Activated T-helper 17 cell treated with anti-CD3 and anti-CD28 coated beads, Interleukin-2, amount 50 U/mL, for 72 hours (primary cell): ENCODE results near the gene GNB1. TPM values are rescaled to one million over a fixed set of nuclear protein-coding genes. Genes with fewer than 3 reads are reported as not detected.

Experiments used
- ATAC-seq: fragments of 150-1000 bp; cut with Tn5 transposase; replicated peaks from 2 replicates; pipeline ENCODE4 v1.10.0; 2021; ENCODE audit warnings: mild to moderate bottlenecking, moderate library complexity
- H3K27ac Mint-ChIP-seq: one replicate; pipeline ENCODE4 v1.8.0; 2022; ENCODE audit warnings: mixed read lengths
- H3K27me3 Mint-ChIP-seq: one replicate; pipeline ENCODE4 v1.8.0; 2022; ENCODE audit warnings: mixed read lengths
- H3K36me3 Mint-ChIP-seq: one replicate; pipeline ENCODE4 v1.8.0; 2022; ENCODE audit warnings: low read depth, mild to moderate bottlenecking, mixed read lengths
- H3K4me1 Mint-ChIP-seq: one replicate; pipeline ENCODE4 v1.8.0; 2022; ENCODE audit warnings: mixed read lengths
- H3K4me3 Mint-ChIP-seq: one replicate; pipeline ENCODE4 v1.8.0; 2022; ENCODE audit warnings: mild to moderate bottlenecking, mixed read lengths
- H3K9me3 Mint-ChIP-seq: one replicate; pipeline ENCODE4 v1.8.0; 2022; ENCODE audit warnings: mixed read lengths
- total RNA-seq, 2 donors: library from RNA; stranded (reverse); gene quantifications; one replicate each; pipeline ENCODE4 v1.2.3, GENCODE V29; 2022

Gene GNB1
- total RNA-seq, 2 donors from 2014 or later = 266 to 410 TPM

DNA sequence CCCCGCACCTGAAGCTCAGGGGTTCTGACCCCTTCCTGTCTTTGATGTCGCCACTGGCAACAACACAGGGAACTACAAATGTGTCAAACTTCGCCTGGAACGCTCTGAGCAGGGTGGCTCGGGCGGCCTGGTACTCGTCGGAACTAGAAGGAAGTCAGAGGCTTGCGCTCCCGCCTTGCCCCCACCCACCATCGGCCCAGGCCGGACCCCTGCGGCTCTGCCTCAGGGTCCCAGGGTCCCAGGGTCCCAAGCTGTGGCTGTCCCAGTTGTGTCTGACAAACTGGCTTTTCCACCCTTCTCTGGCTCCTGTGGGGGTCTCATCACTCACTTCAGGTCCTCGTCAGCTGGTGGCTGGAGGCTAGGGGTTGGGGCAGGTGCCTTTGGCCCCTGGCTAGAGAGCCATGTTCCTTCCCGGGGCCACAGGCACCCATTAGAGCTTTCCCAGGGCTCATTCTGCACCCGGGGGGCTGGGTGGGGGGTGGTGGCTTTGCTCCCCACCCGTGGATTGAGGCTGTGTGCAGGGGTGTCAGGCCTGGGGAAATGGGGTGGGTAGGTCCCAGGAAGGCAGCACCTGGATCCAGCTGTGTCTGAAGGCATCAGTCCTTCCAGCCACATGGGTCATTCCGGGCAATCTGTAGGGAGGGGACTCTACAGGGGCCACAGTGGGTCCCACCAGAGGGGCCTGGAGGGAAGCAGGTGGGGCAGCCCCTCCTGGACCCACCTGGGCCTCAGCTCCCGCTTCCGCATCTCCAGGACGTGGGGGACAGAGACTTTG is 36.2 kb upstream of the GNB1 start:
- H3K9me3 Mint-ChIP-seq = no peaks in the 10 kb centered on the region
- no peak overlapping the region for H3K4me3 Mint-ChIP-seq
- H3K27ac Mint-ChIP-seq = no peak overlapping the region
- no peaks in the 10 kb centered on the region for H3K36me3 Mint-ChIP-seq
- ATAC-seq = no peak
- H3K27me3 Mint-ChIP-seq = no peaks in the 10 kb centered on the region
- H3K4me1 Mint-ChIP-seq = no peaks in the 10 kb centered on the region

DNA sequence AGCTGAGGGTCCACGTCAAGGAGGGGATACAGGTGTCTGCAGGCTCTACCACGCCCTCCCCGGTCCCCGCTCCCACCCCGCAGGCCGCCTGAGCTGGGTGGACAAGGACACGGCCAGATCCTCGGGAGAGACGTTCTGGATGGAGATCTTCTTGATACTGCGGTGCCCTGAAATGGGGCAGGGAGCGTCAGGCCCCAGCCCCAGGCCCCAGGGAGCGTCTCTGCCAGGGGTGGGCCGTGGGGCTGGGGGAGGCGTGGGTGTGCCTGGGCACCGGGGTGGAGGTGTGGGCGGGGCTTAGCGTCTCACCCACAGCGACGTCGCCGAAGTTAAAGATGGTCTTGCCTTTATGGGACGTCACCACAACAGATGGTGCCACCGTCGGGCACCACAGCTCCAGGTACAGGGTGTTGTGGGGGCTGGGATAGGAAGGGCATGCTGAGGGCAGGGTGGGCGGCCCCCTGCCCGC is 35.5 kb upstream of the GNB1 start:
- H3K4me1 Mint-ChIP-seq = no peaks in the 10 kb centered on the region
- ATAC-seq = no peak
- no peak overlapping the region for H3K4me3 Mint-ChIP-seq
- no peak overlapping the region for H3K27ac Mint-ChIP-seq
- H3K36me3 Mint-ChIP-seq = no peaks in the 10 kb centered on the region
- H3K9me3 Mint-ChIP-seq = no peaks in the 10 kb centered on the region
- H3K27me3 Mint-ChIP-seq = no peaks in the 10 kb centered on the region

DNA sequence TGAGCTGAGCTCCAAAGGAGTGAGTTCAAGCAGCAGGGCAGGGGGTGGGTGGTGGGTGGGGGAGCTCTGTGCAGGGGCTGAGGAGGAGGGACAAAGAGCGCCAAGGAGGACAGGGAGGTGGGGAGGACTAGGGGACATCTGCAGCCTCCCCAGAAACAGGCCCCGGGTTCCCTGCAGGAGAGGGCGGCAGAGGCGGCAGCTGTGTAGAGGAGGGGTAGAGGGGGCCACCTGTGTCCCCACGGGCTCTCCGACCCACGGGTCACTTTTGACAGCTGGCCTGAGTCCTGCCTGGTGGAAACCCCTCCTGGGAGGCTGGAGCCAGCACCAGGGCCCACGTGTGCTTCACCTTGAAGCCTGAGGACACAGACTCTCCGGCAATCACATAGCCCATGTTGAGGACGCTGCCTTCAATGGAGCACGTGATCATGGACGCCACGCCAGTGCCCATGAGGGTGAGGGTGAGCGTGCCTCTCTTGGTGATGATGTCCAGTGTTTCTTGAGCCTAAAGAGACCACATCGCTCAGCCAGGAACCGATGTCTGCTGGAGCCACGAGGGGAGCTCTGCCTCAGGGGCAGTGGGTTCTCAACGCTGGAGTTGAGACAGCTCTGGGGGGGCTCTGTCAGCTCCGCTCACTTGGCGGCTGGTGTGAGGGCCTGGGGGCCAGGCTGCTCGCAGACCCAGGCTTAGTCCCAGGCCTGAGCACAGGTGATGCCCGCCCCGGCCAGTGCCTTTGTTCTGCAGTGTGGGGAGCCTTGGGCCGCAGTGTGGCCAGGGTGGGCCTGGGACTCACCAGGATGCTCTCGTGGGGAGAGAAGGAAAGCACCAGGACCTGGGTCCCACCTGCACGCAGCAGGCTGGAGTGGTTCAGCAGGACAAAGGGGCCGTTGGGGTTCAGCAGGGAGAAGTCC is 34.8 kb upstream of the GNB1 start:
- Mint-ChIP-seq H3K4me3 (no peak overlapping the region), H3K9me3 (no peaks in the 10 kb centered on the region), H3K27ac (no peak overlapping the region), H3K36me3 (no peaks in the 10 kb centered on the region), H3K4me1 (no peaks in the 10 kb centered on the region), H3K27me3 (no peaks in the 10 kb centered on the region)
- no peak for ATAC-seq

DNA sequence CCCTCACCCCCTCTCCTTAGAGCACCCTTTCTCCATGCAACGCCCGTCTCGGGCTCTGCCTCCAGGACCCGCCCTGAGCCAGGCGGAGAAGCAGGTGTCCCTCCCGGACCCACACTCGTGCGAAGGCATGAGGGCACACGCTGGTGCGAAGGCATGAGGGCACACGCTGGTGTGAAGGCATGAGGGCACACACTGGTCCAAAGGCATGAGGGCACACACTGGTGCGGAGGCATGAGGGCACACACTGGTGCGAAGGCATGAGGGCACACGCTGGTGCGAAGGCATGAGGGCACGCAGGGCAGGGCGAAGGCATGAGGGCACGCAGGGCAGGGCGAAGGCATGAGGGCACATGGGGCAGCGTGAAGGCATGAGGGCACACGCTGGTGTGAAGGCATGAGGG is 34.0 kb upstream of the GNB1 start:
- H3K27me3 Mint-ChIP-seq = no peaks in the 10 kb centered on the region
- no peak for ATAC-seq
- no peak overlapping the region for H3K27ac Mint-ChIP-seq
- H3K36me3 Mint-ChIP-seq = no peaks in the 10 kb centered on the region
- H3K9me3 Mint-ChIP-seq = no peaks in the 10 kb centered on the region
- H3K4me3 Mint-ChIP-seq = no peak overlapping the region
- no peaks in the 10 kb centered on the region for H3K4me1 Mint-ChIP-seq

DNA sequence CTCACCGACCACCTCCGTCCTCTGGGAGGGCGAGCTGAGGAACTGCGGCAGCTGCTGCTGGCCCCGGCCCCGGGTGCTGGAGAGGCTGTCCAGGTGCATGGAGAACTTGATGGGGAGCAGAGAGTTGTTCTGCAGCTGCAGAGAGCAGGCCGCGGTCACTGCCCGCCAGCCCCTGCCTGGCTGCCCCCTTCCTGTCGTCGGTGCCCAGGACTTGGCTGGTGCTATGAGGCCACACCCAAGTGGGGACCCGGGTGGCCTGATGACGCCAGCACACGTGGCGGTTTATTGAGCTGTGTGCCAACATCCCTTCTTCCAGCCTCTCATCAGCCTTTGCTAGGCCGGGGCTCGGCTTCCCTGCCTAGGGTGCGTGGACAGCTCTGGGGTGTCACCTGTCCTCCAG is 33.5 kb upstream of the GNB1 start:
- H3K27ac Mint-ChIP-seq = no peak overlapping the region
- no peaks in the 10 kb centered on the region for H3K9me3 Mint-ChIP-seq
- ATAC-seq = no peak
- no peak overlapping the region for H3K4me3 Mint-ChIP-seq
- no peaks in the 10 kb centered on the region for H3K27me3 Mint-ChIP-seq
- H3K4me1 Mint-ChIP-seq = no peaks in the 10 kb centered on the region
- H3K36me3 Mint-ChIP-seq = no peaks in the 10 kb centered on the region

DNA sequence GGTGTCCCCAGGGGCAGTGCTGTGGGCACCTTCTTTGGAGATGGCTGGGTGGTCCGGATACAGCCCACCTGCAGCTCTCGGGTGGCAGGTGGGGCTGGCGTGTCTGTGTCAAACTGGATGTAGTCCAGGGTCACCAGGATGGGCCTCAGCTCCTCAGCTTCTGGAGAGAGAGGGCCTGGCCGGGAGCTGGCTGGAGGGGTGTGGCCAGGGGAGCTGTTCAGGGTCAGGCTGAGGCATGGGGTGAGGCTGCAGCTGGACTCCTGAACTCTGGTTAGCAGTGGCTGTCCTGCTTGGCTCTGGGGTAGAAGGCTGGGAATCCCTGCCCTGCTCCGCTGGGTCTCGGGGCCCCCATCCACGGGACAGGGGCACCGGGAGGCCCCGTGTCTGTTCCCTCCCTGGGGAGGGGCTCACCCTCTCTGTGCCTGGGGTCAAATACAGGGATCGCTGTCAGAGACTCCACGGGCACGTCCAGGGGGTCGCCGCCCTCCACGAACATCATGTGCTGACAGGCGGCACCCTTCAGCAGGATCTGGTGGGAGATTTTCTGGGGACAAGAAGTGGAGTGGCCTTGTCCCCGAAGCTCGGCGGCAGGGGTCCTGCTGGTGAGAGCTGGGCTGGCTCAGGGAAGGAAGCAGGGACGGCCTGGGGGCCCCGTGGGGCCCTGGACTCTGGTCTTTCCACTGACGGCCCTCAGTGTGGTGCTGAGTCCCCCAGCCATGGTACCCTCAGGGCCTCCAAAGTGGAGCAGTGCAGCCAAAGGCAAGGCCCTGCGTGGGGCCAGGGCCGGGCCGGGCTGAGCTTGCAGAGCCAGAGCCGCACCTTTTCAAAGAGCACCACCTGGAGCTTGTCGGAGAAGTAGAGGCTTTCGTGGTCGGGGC is 32.3 kb upstream of the GNB1 start:
- no peaks in the 10 kb centered on the region for H3K4me1 Mint-ChIP-seq
- H3K36me3 Mint-ChIP-seq = no peaks in the 10 kb centered on the region
- no peaks in the 10 kb centered on the region for H3K9me3 Mint-ChIP-seq
- no peak overlapping the region for H3K27ac Mint-ChIP-seq
- no peak for ATAC-seq
- no peaks in the 10 kb centered on the region for H3K27me3 Mint-ChIP-seq
- no peak overlapping the region for H3K4me3 Mint-ChIP-seq

DNA sequence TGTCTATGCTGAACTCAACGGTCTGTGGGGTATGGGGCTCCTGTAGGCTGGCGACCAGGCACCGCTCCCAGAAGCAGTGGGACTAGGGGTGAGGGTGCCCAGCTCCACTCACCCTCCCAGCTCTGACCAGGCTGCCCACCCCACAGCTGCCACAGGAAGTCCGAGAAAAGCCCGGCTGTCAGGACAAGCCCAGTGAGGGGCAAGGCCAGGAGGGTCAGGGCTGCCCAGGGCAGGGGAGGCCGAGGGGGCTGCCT is 31.7 kb upstream of the GNB1 start:
- no peak for ATAC-seq
- H3K4me3 Mint-ChIP-seq = no peak overlapping the region
- no peaks in the 10 kb centered on the region for H3K27me3 Mint-ChIP-seq
- no peaks in the 10 kb centered on the region for H3K4me1 Mint-ChIP-seq
- no peak overlapping the region for H3K27ac Mint-ChIP-seq
- H3K36me3 Mint-ChIP-seq = no peaks in the 10 kb centered on the region
- H3K9me3 Mint-ChIP-seq = no peaks in the 10 kb centered on the region

DNA sequence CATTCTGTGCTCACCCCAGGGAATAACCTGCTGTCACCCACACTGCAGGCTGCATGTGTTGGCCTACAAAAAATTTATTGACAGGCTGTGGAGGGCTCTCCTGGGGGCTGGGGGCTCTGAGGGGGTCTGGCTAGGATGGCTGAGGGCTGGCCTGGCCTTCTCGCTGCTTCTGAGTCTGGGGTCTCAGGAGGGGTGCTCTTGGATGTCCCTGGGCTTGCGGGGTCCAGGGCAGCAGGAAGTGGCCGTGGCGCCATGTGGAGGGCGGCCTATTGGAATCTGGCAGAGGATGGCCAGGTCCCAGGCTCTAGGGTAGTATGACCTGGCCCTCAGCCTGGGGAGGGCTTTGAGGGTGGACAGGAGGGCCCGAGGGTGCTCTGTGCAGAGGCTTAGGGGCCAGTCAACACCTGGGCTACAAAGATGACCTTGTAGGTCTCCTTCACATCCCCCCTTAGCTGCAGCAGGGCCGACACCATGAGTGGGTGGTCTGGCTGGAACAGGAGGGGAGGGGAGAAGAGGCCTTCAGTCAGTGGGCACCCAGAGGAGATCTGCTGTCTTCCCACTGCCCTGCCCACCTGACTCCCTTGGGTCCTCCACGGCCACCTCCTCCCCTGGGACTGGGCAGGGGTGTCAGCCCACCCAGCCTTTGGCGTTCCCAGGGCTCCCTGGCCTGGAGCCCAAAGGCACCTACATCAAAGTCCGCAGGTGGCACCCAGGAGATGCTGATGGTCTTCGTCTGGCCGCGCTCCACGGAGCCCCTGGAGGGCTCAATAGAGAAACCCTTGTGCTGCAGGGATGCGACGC is 31.2 kb upstream of the GNB1 start:
- H3K36me3 Mint-ChIP-seq = no peaks in the 10 kb centered on the region
- no peak for ATAC-seq
- H3K4me3 Mint-ChIP-seq = no peak overlapping the region
- H3K27me3 Mint-ChIP-seq = no peaks in the 10 kb centered on the region
- H3K4me1 Mint-ChIP-seq = no peaks in the 10 kb centered on the region
- H3K9me3 Mint-ChIP-seq = no peaks in the 10 kb centered on the region
- no peak overlapping the region for H3K27ac Mint-ChIP-seq

DNA sequence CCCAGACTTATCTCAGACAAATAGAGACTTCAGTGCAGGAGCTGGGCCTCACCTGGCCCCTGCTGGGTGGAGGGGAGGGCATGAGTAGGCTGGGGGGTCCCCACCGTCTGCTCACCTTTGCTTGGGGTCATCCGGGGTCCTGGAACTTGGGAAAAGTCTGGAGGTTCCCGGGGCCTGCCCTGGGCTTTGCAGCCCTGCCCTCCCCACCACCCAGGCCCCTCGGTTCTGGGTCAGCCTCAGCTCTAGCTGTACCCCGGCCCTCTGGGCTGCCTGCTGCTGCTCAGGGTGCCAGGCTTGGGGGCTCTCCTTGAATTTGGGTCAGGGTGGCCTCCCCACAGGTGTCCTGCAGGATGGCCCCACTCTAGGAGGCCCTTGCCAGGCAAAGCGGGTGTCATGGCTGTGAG is 30.6 kb upstream of the GNB1 start:
- Mint-ChIP-seq H3K9me3 (no peaks in the 10 kb centered on the region), H3K4me3 (no peak overlapping the region), H3K27me3 (no peaks in the 10 kb centered on the region), H3K27ac (no peak overlapping the region), H3K36me3 (no peaks in the 10 kb centered on the region), H3K4me1 (no peaks in the 10 kb centered on the region)
- ATAC-seq = no peak

DNA sequence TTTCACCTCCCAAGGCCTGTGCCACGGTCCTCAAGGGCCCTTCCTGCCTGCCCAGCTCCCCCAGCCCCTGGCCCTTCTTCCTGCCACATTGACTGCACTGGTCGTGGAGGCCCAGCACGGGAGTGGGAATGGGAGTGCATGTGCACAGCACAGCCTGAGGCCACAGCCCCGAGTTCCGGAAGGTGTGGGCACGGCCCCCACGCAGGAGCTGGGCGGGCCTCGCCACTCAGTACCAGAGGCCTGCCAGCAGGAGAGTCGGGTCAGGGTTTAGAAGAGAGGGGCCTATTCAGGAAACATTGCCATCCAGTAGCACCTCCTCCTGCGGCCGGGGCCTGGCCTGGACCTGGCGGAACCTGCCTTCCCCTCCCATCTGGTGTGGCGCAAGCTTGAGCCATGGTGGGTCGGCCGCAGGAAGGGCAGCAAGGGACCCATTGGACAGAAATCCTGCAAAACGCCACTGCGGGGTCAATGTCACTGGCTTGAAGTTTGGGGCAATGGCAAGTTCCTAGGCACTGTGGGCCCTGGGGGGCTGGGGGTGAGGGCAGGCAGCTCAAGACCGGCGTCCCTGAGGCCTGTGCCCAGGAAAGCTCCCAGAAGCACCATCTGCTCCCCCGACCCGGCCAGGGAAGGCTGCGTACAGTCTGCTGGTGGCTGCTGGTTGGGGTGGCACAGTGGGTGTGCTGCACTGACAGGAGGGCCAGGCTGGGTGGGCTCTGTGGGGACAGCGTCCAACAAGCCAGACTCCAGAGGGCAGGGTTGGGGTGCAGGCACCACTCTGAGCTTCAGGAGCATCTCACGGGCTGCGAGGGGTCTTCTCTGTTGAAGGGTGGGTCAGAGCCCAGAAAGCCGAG is 29.9 kb upstream of the GNB1 start:
- ATAC-seq = no peak
- no peaks in the 10 kb centered on the region for H3K4me1 Mint-ChIP-seq
- peak overlapping the region; percentile 22 for H3K4me3 Mint-ChIP-seq
- H3K27me3 Mint-ChIP-seq = no peaks in the 10 kb centered on the region
- H3K9me3 Mint-ChIP-seq = no peaks in the 10 kb centered on the region
- H3K27ac Mint-ChIP-seq = no peak overlapping the region
- H3K36me3 Mint-ChIP-seq = no peaks in the 10 kb centered on the region

DNA sequence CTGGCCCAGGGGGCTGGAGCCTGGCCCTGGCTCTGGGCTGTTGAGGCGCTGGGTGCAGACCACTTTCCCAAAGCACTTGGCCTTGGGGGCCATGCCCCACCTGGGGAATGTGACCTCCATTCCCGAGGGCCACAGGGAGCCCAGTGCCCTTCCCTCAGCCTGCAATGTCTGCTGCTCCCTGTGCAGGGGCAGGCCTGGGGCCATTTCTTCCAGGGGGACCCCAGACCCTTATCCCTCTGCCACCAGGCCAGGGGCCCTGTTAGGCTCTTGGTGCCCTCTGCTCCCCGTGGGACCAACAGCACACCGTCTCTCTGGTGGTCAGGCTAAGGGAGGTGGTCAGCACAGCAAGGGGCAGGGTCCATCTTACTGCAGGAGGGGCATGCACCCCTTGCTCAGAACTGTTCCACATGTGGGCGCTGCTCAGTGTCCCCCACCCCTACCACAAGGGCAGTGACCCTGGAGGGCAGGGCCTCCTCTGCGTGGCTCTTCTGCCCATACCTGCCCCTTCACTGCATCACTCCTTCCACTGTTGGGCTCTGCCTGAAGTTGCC is 29.2 kb upstream of the GNB1 start:
- peak overlapping the region; percentile 22 for H3K4me3 Mint-ChIP-seq

DNA sequence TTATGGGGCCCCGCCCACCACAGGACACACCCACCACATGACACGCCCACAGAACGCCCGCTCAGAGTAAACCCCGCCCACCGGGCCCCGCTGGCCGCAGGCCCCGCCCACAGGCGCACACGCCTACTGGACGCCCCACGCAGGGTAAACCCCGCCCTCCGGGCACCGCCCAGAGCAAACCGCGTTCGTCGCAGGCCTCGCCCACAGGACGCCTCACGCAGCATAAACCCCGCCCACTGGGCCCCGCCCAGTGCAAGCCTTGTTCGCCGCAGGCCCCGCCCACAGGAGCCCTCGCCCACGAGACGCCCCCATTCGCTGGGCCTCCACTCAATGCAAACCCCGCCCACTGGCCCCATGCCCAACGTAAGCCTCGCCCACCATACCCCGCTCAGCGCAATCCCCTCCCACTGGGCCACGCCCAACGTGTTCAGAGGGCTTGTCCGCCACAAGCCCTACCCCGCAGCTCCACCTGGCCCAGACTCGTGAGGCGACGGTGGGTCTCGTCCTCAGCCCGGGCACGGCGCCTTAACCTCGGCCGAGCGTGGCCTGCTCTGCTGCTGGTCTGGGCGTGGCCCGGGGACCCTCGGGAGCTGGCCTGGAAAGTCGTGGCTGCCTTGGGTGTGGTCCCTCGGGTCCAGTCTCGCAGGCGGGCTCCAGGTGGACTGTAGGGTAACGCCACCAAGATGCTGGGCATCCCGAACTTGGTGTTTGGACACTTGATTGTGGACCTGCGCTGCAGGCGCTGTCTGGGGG is 28.6 kb upstream of the GNB1 start:
- ATAC-seq = peak; percentile 90
- no peaks in the 10 kb centered on the region for H3K9me3 Mint-ChIP-seq

More for the DNA sequence above, 29.2 kb upstream of the GNB1 start:
- Mint-ChIP-seq H3K27me3 (no peaks in the 10 kb centered on the region), H3K4me1 (no peaks in the 10 kb centered on the region), H3K27ac (no peak overlapping the region), H3K9me3 (no peaks in the 10 kb centered on the region), H3K36me3 (no peaks in the 10 kb centered on the region)
- ATAC-seq = no peak

More for the DNA sequence above, 28.6 kb upstream of the GNB1 start:
- no peaks in the 10 kb centered on the region for H3K27me3 Mint-ChIP-seq
- no peak overlapping the region for H3K27ac Mint-ChIP-seq
- peak overlapping the region; percentile 49 for H3K4me3 Mint-ChIP-seq
- no peaks in the 10 kb centered on the region for H3K4me1 Mint-ChIP-seq
- no peaks in the 10 kb centered on the region for H3K36me3 Mint-ChIP-seq
